GM12891 (cell line): ENCODE data around the gene SIM1.

Experiments
- POLR2A ChIP-seq: IDR thresholded peaks from 2 replicates; pipeline ENCODE4 v1.6.1; 2011; ENCODE audit warnings: low read depth, low read length, control low read depth
- POLR2AphosphoS5 ChIP-seq: IDR thresholded peaks from 2 replicates; pipeline ENCODE4 v1.6.1; 2011; ENCODE audit warnings: low read depth, low read length, control low read depth

DNA sequence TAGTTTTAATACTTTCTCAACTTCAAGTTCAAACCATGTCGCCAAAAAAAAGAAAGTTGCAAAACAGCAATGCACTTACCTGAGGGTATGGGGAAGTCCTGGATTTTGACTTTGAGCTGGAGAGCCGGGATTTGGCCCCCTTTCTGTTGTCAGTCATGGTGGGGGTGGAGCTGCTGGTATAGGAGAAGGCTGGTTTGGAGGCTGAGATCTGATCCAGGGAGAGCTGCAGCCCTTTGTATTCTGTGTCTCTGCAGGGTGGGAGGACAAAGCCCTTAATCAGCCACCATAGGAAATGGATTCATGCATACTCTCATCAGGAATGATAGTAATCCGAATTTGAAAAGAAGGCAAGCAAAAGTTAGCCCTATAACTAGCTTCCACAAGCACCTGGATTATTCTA is 44.0 kb downstream of the SIM1 start:
- TF ChIP-seq POLR2AphosphoS5 (no peak), POLR2A (no peak)
